HepG2 (cell line): ENCODE data around the gene IL10RA. TPM values are rescaled to one million over a fixed set of nuclear protein-coding genes. Genes with fewer than 3 reads are reported as not detected.

ENCODE experiments used
- ATAC-seq: fragments of 200-7000 bp; cut with Tn5 transposase; 3 replicates; pipeline ENCODE4 v1.9.1; 2020; ENCODE audit warnings: mild to moderate bottlenecking, moderate library complexity
- BruUV-seq: library from RNA; stranded (reverse); fragments of 400-500 nt; replicated peaks from 2 replicates; lab custom pipeline; 2021; lab: Mats Ljungman, UMichigan
- CTCF ChIA-PET: fragments of 300-600 bp; formaldehyde crosslinking; extraction: SDS; loops from one replicate; lab custom pipeline; 2021; ENCODE audit warnings: low total read pairs, inconsistent platforms, low intra/inter-chr PET ratio; lab: Yijun Ruan, JAX
- POLR2A ChIA-PET: fragments of 350-600 bp; sonication (Branson Sonifier 250); formaldehyde crosslinking; loops from one replicate; lab custom pipeline; 2020; ENCODE audit warnings: antibody characterized with exemption, inconsistent platforms; lab: Yijun Ruan, JAX
- DNase-seq: peaks from one replicate; pipeline ENCODE4 v3.0.0-alpha.2; 2015; ENCODE audit warnings: low spot score
- FAIRE-seq: peaks from 3 replicates; lab custom pipeline; 2011; peaks lifted over from hg19 to GRCh38; lab: Jason Lieb, UNC
- H2AFZ ChIP-seq: one replicate; pipeline ENCODE4 v1.6.1; 2011; ENCODE audit warnings: low read length, inconsistent platforms
- H3K27ac ChIP-seq: fragments of 300-600 bp; 3 replicates; pipeline ENCODE4 v1.8.0; 2011; ENCODE audit warnings: mixed run types, mild to moderate bottlenecking, mixed read lengths, low read length, inconsistent platforms; ENCODE audit not compliant: insufficient read depth; ENCODE audit errors: extremely low read length
- H3K27me3 ChIP-seq, 2 experiments: fragments of 200-600 bp in 1 of 2; 2 replicates in 1 of 2; 3 replicates in 1 of 2; pipeline versions ENCODE4 v1.6.0 to v1.8.0; 2011; ENCODE audit warnings: low read length in 2 of 2, mild to moderate bottlenecking in 2 of 2, moderate library complexity in 2 of 2, inconsistent platforms in 1 of 2; ENCODE audit not compliant: insufficient read depth in 2 of 2, control insufficient read depth in 1 of 2
- H3K36me3 ChIP-seq, 2 experiments: fragments of 200-600 bp in 1 of 2; replicated peaks in 1 of 2; 2 replicates in 1 of 2; 3 replicates in 1 of 2; pipeline versions ENCODE4 v1.5.1 to v1.8.0; 2011; ENCODE audit warnings: low read length in 2 of 2, inconsistent platforms in 1 of 2; ENCODE audit not compliant: insufficient read depth in 2 of 2, control insufficient read depth in 1 of 2
- H3K4me1 ChIP-seq: 2 replicates; pipeline ENCODE4 v1.5.1; 2012; ENCODE audit warnings: low read length, inconsistent platforms; ENCODE audit not compliant: insufficient read depth
- H3K4me2 ChIP-seq: 2 replicates; pipeline ENCODE4 v1.6.0; 2011; ENCODE audit warnings: low read depth, low read length, inconsistent platforms
- H3K4me3 ChIP-seq, 3 experiments: fragments of 200-600 bp in 1 of 3; sonication (generic), shearing (Covaris generic) in 1 of 3; replicated peaks in 1 of 3; 2 replicates each; pipeline ENCODE4 v1.5.1; 2011 to 2016; ENCODE audit warnings: low read length in 3 of 3, inconsistent platforms in 2 of 3, low read depth in 2 of 3, mild to moderate bottlenecking in 2 of 3, control low read depth in 1 of 3, mixed read lengths in 1 of 3; ENCODE audit not compliant: insufficient read depth in 1 of 3
- H3K79me2 ChIP-seq: one replicate; pipeline ENCODE4 v1.6.1; 2011; ENCODE audit warnings: low read length, inconsistent platforms; ENCODE audit not compliant: insufficient read depth
- H3K9ac ChIP-seq: 2 replicates; pipeline ENCODE4 v1.6.0; 2011; ENCODE audit warnings: mild to moderate bottlenecking, low read depth, low read length, inconsistent platforms; ENCODE audit not compliant: insufficient read depth
- H3K9me3 ChIP-seq: 2 replicates; pipeline ENCODE4 v1.5.1; 2012; ENCODE audit warnings: mild to moderate bottlenecking, low read length
- H4K20me1 ChIP-seq: 2 replicates; pipeline ENCODE4 v1.6.0; 2011; ENCODE audit warnings: inconsistent platforms, mild to moderate bottlenecking, low read length, moderate library complexity; ENCODE audit not compliant: insufficient read depth
- MED13 ChIP-seq: sonication (generic); formaldehyde crosslinking; IDR thresholded peaks from 2 replicates; pipeline ENCODE4 v1.5.0; 2020; ENCODE audit warnings: missing genetic modification reagents
- NR1H2 ChIP-seq: sonication (generic); formaldehyde crosslinking; IDR thresholded peaks from 2 replicates; pipeline ENCODE4 v1.8.1; 2022; ENCODE audit warnings: low read depth, missing genetic modification reagents, borderline replicate concordance
- TOE1 ChIP-seq: sonication (generic); formaldehyde crosslinking; IDR thresholded peaks from 2 replicates; pipeline ENCODE4 v1.4.0; 2020; ENCODE audit warnings: mild to moderate bottlenecking, missing genetic modification reagents
- ZNF3 ChIP-seq: IDR thresholded peaks from 2 replicates; pipeline ENCODE4 v1.7.0; 2017; ENCODE audit warnings: inconsistent platforms
- ZNF557 ChIP-seq: sonication (generic); formaldehyde crosslinking; IDR thresholded peaks from 2 replicates; pipeline ENCODE4 v1.4.0; 2020; ENCODE audit warnings: missing genetic modification reagents
- ZNF652 ChIP-seq: IDR thresholded peaks from 2 replicates; pipeline ENCODE4 v1.6.1; 2016; ENCODE audit warnings: low read depth, borderline replicate concordance
- WGBS: methylation state at CpG from one replicate; pipeline ENCODE4 v1.1.6; 2017; ENCODE audit warnings: low lambda C conversion rate; 5-methylcytosine and 5-hydroxymethylcytosine counted together
- in situ Hi-C: cut with HindIII; loops from 2 replicates; pipeline ENCODE4 v1.10.0; 2017; ENCODE audit warnings: low pct_unique_long_range_greater_than_20kb; ENCODE audit not compliant: extremely low pct_ligation_motif_present
- intact Hi-C: fragments of 100-400 bp; cut with micrococcal nuclease; formaldehyde crosslinking; loops from one replicate; pipeline ENCODE4 v1.10.0; 2022; ENCODE audit not compliant: unreplicated experiment
- polyA plus RNA-seq, 8 experiments: library from polyadenylated mRNA; depleted of rRNA in 3 of 8; stranded (reverse) in 7 of 8; unstranded in 1 of 8; fragments of >200 nt; fragmentation: Illumina TruSeq in 4 of 8; extraction: Trizol in 4 of 8; gene quantifications; 2 replicates each; pipeline versions ENCODE4 v1.2.1 to v1.2.3, GENCODE V29; 2011 to 2016; ENCODE audit warnings: low read depth in 4 of 8, missing spikeins in 1 of 8, mixed read lengths in 1 of 8; ENCODE audit not compliant: insufficient read depth in 1 of 8
- total RNA-seq, 5 experiments: library from RNA; depleted of rRNA; stranded (reverse); fragments of >200 nt; fragmentation: Illumina TruSeq; extraction: Trizol; gene quantifications; 2 replicates each; pipeline ENCODE4 v1.2.3, GENCODE V29; 2016; ENCODE audit warnings: low read depth in 1 of 5
- TF ChIP-seq, protein P1 (sequence below): sonication (generic); formaldehyde crosslinking; IDR thresholded peaks from 2 replicates; pipeline ENCODE4 v1.4.0; 2020; ENCODE audit warnings: missing genetic modification reagents
- TF ChIP-seq, protein P2 (sequence below): sonication (generic); formaldehyde crosslinking; IDR thresholded peaks from 2 replicates; pipeline ENCODE4 v1.8.1; 2023; ENCODE audit warnings: missing genetic modification reagents, mild to moderate bottlenecking, borderline replicate concordance
- TF ChIP-seq, protein P3 (sequence below): sonication (generic); formaldehyde crosslinking; IDR thresholded peaks from 2 replicates; pipeline ENCODE4 v1.5.0; 2020; ENCODE audit warnings: mild to moderate bottlenecking, missing genetic modification reagents, borderline replicate concordance
- TF ChIP-seq, protein P4 (sequence below): sonication (generic); formaldehyde crosslinking; IDR thresholded peaks from 2 replicates; pipeline ENCODE4 v1.8.1; 2022; ENCODE audit warnings: mild to moderate bottlenecking, missing genetic modification reagents

IL10RA gene
- total and polyA plus RNA-seq, 2 of the 13 experiments (the other 11 are each of a cell fraction or from before 2014, with no cell fraction given) = not detected

DNA sequence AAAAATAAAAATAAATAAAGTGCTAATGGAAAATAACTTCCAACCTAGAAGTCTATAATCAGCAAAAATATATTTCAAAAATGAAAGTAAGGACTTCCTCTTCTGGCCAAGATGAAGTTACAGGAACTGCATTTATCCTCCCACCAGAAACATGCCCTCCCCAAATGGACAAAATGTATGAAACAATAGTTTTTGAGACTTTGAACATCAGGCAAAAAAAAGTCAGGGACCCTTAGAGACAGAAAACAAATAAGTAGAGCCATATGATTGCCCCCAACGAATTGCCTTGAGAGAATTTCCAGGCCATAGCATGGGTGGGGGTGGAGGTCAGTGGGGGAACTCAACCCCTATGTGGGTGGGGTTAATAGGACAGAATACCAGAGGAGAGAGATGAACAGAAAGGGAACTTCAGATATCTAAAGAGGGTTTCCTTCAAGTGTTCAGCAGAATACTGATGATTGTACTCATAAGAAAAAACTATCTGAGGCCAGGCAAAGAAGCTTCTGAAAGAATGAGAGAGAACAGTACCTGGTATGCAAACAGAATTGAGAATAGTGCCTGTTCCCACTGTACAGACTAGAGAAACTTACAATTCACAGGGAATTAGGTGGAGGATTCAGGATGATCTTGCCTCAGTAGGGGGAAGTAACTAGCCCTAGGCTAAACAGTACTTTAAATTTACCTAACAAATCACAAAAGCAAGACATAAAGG is 26.6 kb upstream of the IL10RA start:
- TF ChIP-seq, protein P1, sequence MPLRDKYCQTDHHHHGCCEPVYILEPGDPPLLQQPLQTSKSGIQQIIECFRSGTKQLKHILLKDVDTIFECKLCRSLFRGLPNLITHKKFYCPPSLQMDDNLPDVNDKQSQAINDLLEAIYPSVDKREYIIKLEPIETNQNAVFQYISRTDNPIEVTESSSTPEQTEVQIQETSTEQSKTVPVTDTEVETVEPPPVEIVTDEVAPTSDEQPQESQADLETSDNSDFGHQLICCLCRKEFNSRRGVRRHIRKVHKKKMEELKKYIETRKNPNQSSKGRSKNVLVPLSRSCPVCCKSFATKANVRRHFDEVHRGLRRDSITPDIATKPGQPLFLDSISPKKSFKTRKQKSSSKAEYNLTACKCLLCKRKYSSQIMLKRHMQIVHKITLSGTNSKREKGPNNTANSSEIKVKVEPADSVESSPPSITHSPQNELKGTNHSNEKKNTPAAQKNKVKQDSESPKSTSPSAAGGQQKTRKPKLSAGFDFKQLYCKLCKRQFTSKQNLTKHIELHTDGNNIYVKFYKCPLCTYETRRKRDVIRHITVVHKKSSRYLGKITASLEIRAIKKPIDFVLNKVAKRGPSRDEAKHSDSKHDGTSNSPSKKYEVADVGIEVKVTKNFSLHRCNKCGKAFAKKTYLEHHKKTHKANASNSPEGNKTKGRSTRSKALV (CRISPR knock-in tag) = no peak
- no peak for TF ChIP-seq TOE1
- TF ChIP-seq, protein P2, sequence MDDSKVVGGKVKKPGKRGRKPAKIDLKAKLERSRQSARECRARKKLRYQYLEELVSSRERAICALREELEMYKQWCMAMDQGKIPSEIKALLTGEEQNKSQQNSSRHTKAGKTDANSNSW (CRISPR knock-in tag) = no peak
- TF ChIP-seq ZNF557 = no peak
- TF ChIP-seq MED13 = no peak
- no peak for TF ChIP-seq NR1H2
- TF ChIP-seq, protein P3, sequence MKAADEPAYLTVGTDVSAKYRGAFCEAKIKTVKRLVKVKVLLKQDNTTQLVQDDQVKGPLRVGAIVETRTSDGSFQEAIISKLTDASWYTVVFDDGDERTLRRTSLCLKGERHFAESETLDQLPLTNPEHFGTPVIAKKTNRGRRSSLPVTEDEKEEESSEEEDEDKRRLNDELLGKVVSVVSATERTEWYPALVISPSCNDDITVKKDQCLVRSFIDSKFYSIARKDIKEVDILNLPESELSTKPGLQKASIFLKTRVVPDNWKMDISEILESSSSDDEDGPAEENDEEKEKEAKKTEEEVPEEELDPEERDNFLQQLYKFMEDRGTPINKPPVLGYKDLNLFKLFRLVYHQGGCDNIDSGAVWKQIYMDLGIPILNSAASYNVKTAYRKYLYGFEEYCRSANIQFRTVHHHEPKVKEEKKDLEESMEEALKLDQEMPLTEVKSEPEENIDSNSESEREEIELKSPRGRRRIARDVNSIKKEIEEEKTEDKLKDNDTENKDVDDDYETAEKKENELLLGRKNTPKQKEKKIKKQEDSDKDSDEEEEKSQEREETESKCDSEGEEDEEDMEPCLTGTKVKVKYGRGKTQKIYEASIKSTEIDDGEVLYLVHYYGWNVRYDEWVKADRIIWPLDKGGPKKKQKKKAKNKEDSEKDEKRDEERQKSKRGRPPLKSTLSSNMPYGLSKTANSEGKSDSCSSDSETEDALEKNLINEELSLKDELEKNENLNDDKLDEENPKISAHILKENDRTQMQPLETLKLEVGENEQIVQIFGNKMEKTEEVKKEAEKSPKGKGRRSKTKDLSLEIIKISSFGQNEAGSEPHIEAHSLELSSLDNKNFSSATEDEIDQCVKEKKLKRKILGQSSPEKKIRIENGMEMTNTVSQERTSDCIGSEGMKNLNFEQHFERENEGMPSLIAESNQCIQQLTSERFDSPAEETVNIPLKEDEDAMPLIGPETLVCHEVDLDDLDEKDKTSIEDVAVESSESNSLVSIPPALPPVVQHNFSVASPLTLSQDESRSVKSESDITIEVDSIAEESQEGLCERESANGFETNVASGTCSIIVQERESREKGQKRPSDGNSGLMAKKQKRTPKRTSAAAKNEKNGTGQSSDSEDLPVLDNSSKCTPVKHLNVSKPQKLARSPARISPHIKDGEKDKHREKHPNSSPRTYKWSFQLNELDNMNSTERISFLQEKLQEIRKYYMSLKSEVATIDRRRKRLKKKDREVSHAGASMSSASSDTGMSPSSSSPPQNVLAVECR (CRISPR knock-in tag) = no peak
- TF ChIP-seq, protein P4, sequence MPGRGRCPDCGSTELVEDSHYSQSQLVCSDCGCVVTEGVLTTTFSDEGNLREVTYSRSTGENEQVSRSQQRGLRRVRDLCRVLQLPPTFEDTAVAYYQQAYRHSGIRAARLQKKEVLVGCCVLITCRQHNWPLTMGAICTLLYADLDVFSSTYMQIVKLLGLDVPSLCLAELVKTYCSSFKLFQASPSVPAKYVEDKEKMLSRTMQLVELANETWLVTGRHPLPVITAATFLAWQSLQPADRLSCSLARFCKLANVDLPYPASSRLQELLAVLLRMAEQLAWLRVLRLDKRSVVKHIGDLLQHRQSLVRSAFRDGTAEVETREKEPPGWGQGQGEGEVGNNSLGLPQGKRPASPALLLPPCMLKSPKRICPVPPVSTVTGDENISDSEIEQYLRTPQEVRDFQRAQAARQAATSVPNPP (CRISPR knock-in tag) = no peak
- TF ChIP-seq ZNF3 = no peak
- TF ChIP-seq ZNF652 (CRISPR knock-in tag) = no peak
- 0% methylated on average over 1 of the region's 1 CpG for WGBS
- intact Hi-C loops = no loop called here
- DNase-seq = no peak
- ATAC-seq = no peak
- Histone ChIP-seq H3K27me3 (no peaks in the 10 kb centered on the region), H3K4me3 (no peak overlapping the region), H3K9me3 (no peaks in the 10 kb centered on the region), H3K79me2 (no peaks in the 10 kb centered on the region), H3K27ac (no peak overlapping the region), H3K36me3 (no peaks in the 10 kb centered on the region), H2AFZ (no peak overlapping the region), H3K4me2 (no peak overlapping the region), H4K20me1 (no peaks in the 10 kb centered on the region), H3K9ac (no peak overlapping the region), H3K4me1 (0 out of 2 replicates have a peak, but pooled peaks cover 3% of the 10 kb centered on the region)
- POLR2A ChIA-PET = no interaction called here
- in situ Hi-C loops = no loop called here
- FAIRE-seq = no peak
- no TSS peak for BruUV-seq
- CTCF ChIA-PET = no interaction called here
